Astrocyte of the cerebellum (primary cell): ENCODE measurements around the gene SYNE3.

Experiments
- DNase-seq: peaks from one replicate; pipeline ENCODE4 v3.0.0-alpha.2; 2011; ENCODE audit warnings: low read depth
- H3K4me3 ChIP-seq: 2 replicates; pipeline ENCODE4 v1.5.1; 2011; ENCODE audit warnings: mild to moderate bottlenecking, low read depth, low read length, moderate library complexity
- CTCF ChIP-seq: IDR thresholded peaks from 2 replicates; pipeline ENCODE4 v1.5.1; 2012; ENCODE audit warnings: low read length, low read depth, moderate library complexity, mild to moderate bottlenecking; ENCODE audit errors: missing control alignments
- in situ Hi-C: cut with HindIII; loops from 2 replicates; pipeline ENCODE4 v1.10.0; 2017; ENCODE audit warnings: low sequenced_read_pairs

The SYNE3 gene

GRCh38 chr14:95500772-95501401 is 15.6 kb downstream of the SYNE3 start:
- no peak overlapping the region for H3K4me3 ChIP-seq
- DNase-seq = peak; percentile 73
- in situ Hi-C loops = no loop called here
- no peak for TF ChIP-seq CTCF

GRCh38 chr14:95500201-95500681 is 16.2 kb downstream of the SYNE3 start:
- TF ChIP-seq CTCF = no peak
- DNase-seq = no peak
- in situ Hi-C loops = no loop called here
- H3K4me3 ChIP-seq = no peak overlapping the region

GRCh38 chr14:95499354-95499750 is 17.1 kb downstream of the SYNE3 start:
- H3K4me3 ChIP-seq = no peak overlapping the region
- TF ChIP-seq CTCF = no peak
- in situ Hi-C loops = no loop called here
- no peak for DNase-seq

GRCh38 chr14:95498622-95499353 is 17.7 kb downstream of the SYNE3 start:
- DNase-seq = no peak
- no peak overlapping the region for H3K4me3 ChIP-seq
- in situ Hi-C loops = no loop called here
- TF ChIP-seq CTCF = no peak

GRCh38 chr14:95497561-95498011 is 18.9 kb downstream of the SYNE3 start:
- in situ Hi-C loops = no loop called here
- no peak for DNase-seq
- H3K4me3 ChIP-seq = no peak overlapping the region
- TF ChIP-seq CTCF = no peak

- DNase-seq = peak; percentile 81
- H3K4me3 ChIP-seq = no peak overlapping the region
- in situ Hi-C loops = no loop called here
- TF ChIP-seq CTCF = no peak
Observed at GRCh38 chr14:95496690-95497259, 19.7 kb downstream of the SYNE3 start.
